Liver (tissue), 9 donors: ENCODE data around the gene FIS1. TPM values are rescaled to one million over a fixed set of nuclear protein-coding genes. Genes with fewer than 3 reads are reported as not detected.

ENCODE experiments used
- DNase-seq: peaks from one replicate; pipeline ENCODE4 v3.0.0-alpha.2; 2017; ENCODE audit warnings: low spot score
- H3K27ac ChIP-seq, 2 donors: one replicate each; pipeline ENCODE4 v1.7.0; 2013; ENCODE audit warnings: inconsistent platforms in 2 of 2, low read length in 2 of 2, control low read depth in 1 of 2, low read depth in 1 of 2, mild to moderate bottlenecking in 1 of 2
- H3K27me3 ChIP-seq, 4 donors: one replicate each; pipeline versions ENCODE4 v1.6.1 to v1.7.0; 2013; ENCODE audit warnings: low read length in 3 of 4, inconsistent platforms in 1 of 4, mild to moderate bottlenecking in 1 of 4, moderate library complexity in 1 of 4; ENCODE audit not compliant: control insufficient read depth in 4 of 4, insufficient read depth in 4 of 4
- H3K36me3 ChIP-seq, 4 donors: one replicate each; pipeline versions ENCODE4 v1.6.1 to v1.7.0; 2013; ENCODE audit warnings: low read length in 3 of 4, mild to moderate bottlenecking in 3 of 4, low read depth in 1 of 4, moderate library complexity in 1 of 4; ENCODE audit not compliant: control insufficient read depth in 4 of 4, insufficient read depth in 3 of 4
- H3K4me1 ChIP-seq, 4 donors: one replicate each; pipeline versions ENCODE4 v1.6.1 to v1.7.0; 2013; ENCODE audit warnings: low read length in 3 of 4, mild to moderate bottlenecking in 3 of 4, moderate library complexity in 1 of 4; ENCODE audit not compliant: control insufficient read depth in 4 of 4, insufficient read depth in 4 of 4
- H3K4me3 ChIP-seq, 3 donors: one replicate each; pipeline versions ENCODE4 v1.6.1 to v1.7.0; 2013; ENCODE audit warnings: low read length in 3 of 3, control low read depth in 1 of 3, low read depth in 1 of 3, mild to moderate bottlenecking in 1 of 3
- H3K9ac ChIP-seq, 2 donors: one replicate each; pipeline ENCODE4 v1.7.0; 2013; ENCODE audit warnings: low read length in 2 of 2, mild to moderate bottlenecking in 2 of 2, moderate library complexity in 2 of 2, control low read depth in 1 of 2, low read depth in 1 of 2
- H3K9me3 ChIP-seq, 4 donors: one replicate each; pipeline versions ENCODE4 v1.6.1 to v1.7.0; 2013; ENCODE audit warnings: low read length in 3 of 4; ENCODE audit not compliant: control insufficient read depth in 4 of 4
- ATF3 ChIP-seq: IDR thresholded peaks from 2 replicates; pipeline ENCODE4 v1.6.1; 2016; ENCODE audit warnings: antibody characterized with exemption
- CTCF ChIP-seq: fragments of 150-350 bp; IDR thresholded peaks from 2 replicates; pipeline ENCODE4 v1.5.1; 2017; ENCODE audit warnings: improper control_type of control experiment, low read depth, low read length; ENCODE audit not compliant: missing input control
- EGR1 ChIP-seq, 2 donors: IDR thresholded peaks; 2 replicates each; pipeline ENCODE4 v1.6.1; 2016 to 2018; ENCODE audit warnings: antibody characterized with exemption in 2 of 2, low read depth in 2 of 2
- GABPA ChIP-seq, 2 donors: IDR thresholded peaks in 1 of 2; conservative IDR thresholded peaks in 1 of 2; 2 replicates each; pipeline ENCODE4 v1.6.1; 2016; ENCODE audit warnings: antibody characterized with exemption in 2 of 2, mild to moderate bottlenecking in 1 of 2, moderate library complexity in 1 of 2
- HNF4A ChIP-seq, 2 donors: conservative IDR thresholded peaks; 2 replicates each; pipeline ENCODE4 v1.6.1; 2016; ENCODE audit warnings: antibody characterized with exemption in 2 of 2, mild to moderate bottlenecking in 2 of 2
- MAX ChIP-seq: IDR thresholded peaks from 2 replicates; pipeline ENCODE4 v1.6.1; 2016; ENCODE audit warnings: antibody characterized with exemption
- NR2F2 ChIP-seq: IDR thresholded peaks from 2 replicates; pipeline ENCODE4 v1.6.1; 2016; ENCODE audit warnings: antibody characterized with exemption
- RAD21 ChIP-seq, 2 donors: IDR thresholded peaks; 2 replicates each; pipeline ENCODE4 v1.6.1; 2016; ENCODE audit warnings: antibody characterized with exemption in 2 of 2, mild to moderate bottlenecking in 2 of 2
- REST ChIP-seq: IDR thresholded peaks from 2 replicates; pipeline ENCODE4 v1.6.1; 2016; ENCODE audit warnings: antibody characterized with exemption, mild to moderate bottlenecking
- SP1 ChIP-seq: IDR thresholded peaks from 2 replicates; pipeline ENCODE4 v1.6.1; 2018; ENCODE audit warnings: antibody characterized with exemption, mild to moderate bottlenecking
- YY1 ChIP-seq: IDR thresholded peaks from 2 replicates; pipeline ENCODE4 v1.6.1; 2016; ENCODE audit warnings: antibody characterized with exemption, mild to moderate bottlenecking
- ZBTB33 ChIP-seq: IDR thresholded peaks from 2 replicates; pipeline ENCODE4 v1.6.1; 2016; ENCODE audit warnings: antibody characterized with exemption
- WGBS: extraction: QIAGEN DNeasy Blood & Tissue Kit; methylation state at CpG from one replicate; pipeline ENCODE4 v1.1.7; 2013; 5-methylcytosine and 5-hydroxymethylcytosine counted together
- polyA plus RNA-seq, 2 donors: library from polyadenylated mRNA; stranded (reverse) in 1 of 2; unstranded in 1 of 2; fragments of 200-250 nt in 1 of 2; fragments of >200 nt in 1 of 2; fragmentation: Nextera tagmentation in 1 of 2; extraction: Ambion mirVana in 1 of 2; gene quantifications; one replicate each; pipeline versions ENCODE4 v1.2.1 to v1.2.3, GENCODE V29; 2013 to 2015
- total RNA-seq, 2 donors: library from RNA; depleted of rRNA; stranded (reverse); fragments of >200 nt; gene quantifications; one replicate each; pipeline ENCODE4 v1.2.3, GENCODE V29; 2014
- donor health status: healthy.
- donor health status: healthy.
- donor health status: healthy.
- donor health status: healthy.
- donor health status: healthy.

FIS1 gene
- total and polyA plus RNA-seq, 4 donors, result 112 to 192 (median 155) TPM

GRCh38 chr7:101220295-101220694 is 24.6 kb downstream of the FIS1 start (continued):
- TF ChIP-seq ZBTB33 (peak; percentile 94), GABPA (IDR thresholded peaks at IDR 0.05 in 1 of 2, conservative IDR thresholded peaks at IDR 0.05 in 1 of 2) (peak in 1 of 2 donors; percentile 76), SP1 (peak; percentile 96), MAX (peak; percentile 94), NR2F2 (peak; percentile 93)

- Histone ChIP-seq H3K27ac (peak overlapping the region; percentile 96 to 99), H3K9ac (peak overlapping the region; percentile 95 to 98), H3K36me3 (peaks cover 0 to 6% (median 4%) of the 10 kb centered on the region in 4 donors), H3K4me3 (peak overlapping the region; percentile 69 to 95 (median 87)), H3K4me1 (peaks cover 20 to 43% (median 37%) of the 10 kb centered on the region in 4 donors), H3K27me3 (no peaks in the 10 kb centered on the region), H3K9me3 (no peaks in the 10 kb centered on the region)
- no peak for DNase-seq
- WGBS, result 3% methylated on average over 26 of the region's 26 CpGs
- TF ChIP-seq EGR1 (IDR thresholded peaks at IDR 0.05; ENCODE audit: low read depth in 2 of 2), result no peak
- peak; percentile 19 for TF ChIP-seq YY1
- TF ChIP-seq MAX, result no peak
- peak; percentile 37 for TF ChIP-seq REST
- no peak for TF ChIP-seq SP1
- TF ChIP-seq ATF3, result no peak
- TF ChIP-seq HNF4A (conservative IDR thresholded peaks at IDR 0.05), result peak in 1 of 2 donors; percentile 10
- peak in 1 of 2 donors; percentile 47 for TF ChIP-seq GABPA (IDR thresholded peaks at IDR 0.05 in 1 of 2, conservative IDR thresholded peaks at IDR 0.05 in 1 of 2)
- TF ChIP-seq CTCF, result no peak
- no peak for TF ChIP-seq RAD21 (IDR thresholded peaks at IDR 0.05)
These were observed 26.4 kb downstream of the FIS1 start for GRCh38 chr7:101218236-101219125.
